WERI-Rb-1 (cell line): ENCODE data around the gene AKR7A2.
A peak's percentile ranks its signal among the peaks of the same experiment; 100 is the strongest.

ENCODE experiments used
- DNase-seq: peaks from one replicate; pipeline ENCODE4 v3.0.0-alpha.2; 2020
- H3K27ac ChIP-seq: fragments of 250-450 bp; sonication (Bioruptor Pico); 2 replicates; pipeline ENCODE4 v1.5.1; 2020; ENCODE audit warnings: mild to moderate bottlenecking, moderate library complexity
- H3K27me3 ChIP-seq: fragments of 250-450 bp; sonication (Bioruptor Pico); 2 replicates; pipeline ENCODE4 v1.5.1; 2021; ENCODE audit warnings: mild to moderate bottlenecking, low read depth, moderate library complexity; ENCODE audit not compliant: insufficient read depth, severe bottlenecking
- H3K36me3 ChIP-seq: fragments of 250-450 bp; sonication (Bioruptor Pico); 2 replicates; pipeline ENCODE4 v1.5.1; 2020; ENCODE audit warnings: mild to moderate bottlenecking, moderate library complexity
- H3K4me3 ChIP-seq: 2 replicates; pipeline ENCODE4 v1.5.1; 2011; ENCODE audit warnings: low read depth, mild to moderate bottlenecking, control low read depth, low read length
- H3K9me3 ChIP-seq: fragments of 250-450 bp; sonication (Bioruptor Pico); 2 replicates; pipeline ENCODE4 v1.5.1; 2021; ENCODE audit warnings: mild to moderate bottlenecking, moderate library complexity; ENCODE audit not compliant: severe bottlenecking
- TF ChIP-seq, protein P1 (sequence below): IDR thresholded peaks from 2 replicates; pipeline ENCODE4 v1.5.1; 2011; ENCODE audit warnings: low read depth, mild to moderate bottlenecking, control low read depth, inconsistent platforms, low read length

Gene AKR7A2

DNA sequence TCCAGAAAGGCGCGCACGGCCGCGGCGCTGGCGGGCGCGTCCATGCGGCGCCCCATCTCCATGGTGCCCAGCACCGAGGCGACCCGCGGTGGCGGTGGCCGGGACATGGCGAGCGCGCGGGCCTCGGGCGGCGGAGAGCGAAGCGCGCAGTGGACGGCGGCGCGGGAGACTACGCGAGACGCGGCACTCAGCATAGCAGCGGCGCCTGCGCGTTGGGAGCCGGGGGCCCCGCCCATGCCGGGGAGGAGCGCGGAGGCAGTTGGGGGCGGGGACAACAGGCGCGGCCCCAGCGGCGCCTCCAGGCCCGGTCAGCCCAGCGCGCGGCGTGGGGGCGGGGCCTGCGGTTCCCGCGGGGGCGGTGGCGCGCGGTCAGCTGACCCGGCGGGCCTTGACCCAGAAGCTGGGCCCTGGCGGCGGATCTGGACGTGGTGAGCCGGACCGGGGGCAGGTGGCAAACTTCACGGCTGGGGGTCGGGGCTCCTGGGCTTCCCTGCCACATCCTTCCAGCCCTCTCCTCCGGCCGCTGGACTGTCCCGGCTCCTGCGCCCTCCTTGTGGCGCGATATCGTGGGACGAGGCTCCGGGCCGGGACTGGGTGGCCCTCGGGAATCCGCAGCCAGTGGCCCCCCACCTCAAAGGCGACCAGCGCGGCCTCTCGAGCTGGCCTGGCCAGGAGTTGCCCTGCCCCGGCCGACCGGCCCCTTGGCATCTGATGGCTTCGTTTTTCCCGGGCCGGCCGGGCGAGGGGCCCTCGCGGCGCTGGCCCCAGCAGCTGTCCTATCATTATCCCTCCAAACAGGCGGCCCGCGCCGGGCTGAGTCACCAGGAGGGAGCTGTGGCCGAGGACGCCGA lies at the start of gene AKR7A2, which contains the start of gene SLC66A1:
AKR7A2 (minus strand) TSS at position 214 of the 851 bp plus-strand sequence; CDS start at position 194, 20 bp downstream.
SLC66A1 (plus strand) TSS at position 396 of the 851 bp plus-strand sequence. CDS start 5,352 bp downstream, outside the sequence.
- Histone ChIP-seq H3K9me3 (no peaks in the 10 kb centered on the region), H3K27me3 (no peaks in the 10 kb centered on the region), H3K27ac (peak within 1 kb of the TSS; percentile 89), H3K36me3 (peaks cover 38% of the 10 kb centered on the region), H3K4me3 (peak within 1 kb of the TSS; percentile 86)
- DNase-seq = peak; percentile 85
- TF ChIP-seq, protein P1, sequence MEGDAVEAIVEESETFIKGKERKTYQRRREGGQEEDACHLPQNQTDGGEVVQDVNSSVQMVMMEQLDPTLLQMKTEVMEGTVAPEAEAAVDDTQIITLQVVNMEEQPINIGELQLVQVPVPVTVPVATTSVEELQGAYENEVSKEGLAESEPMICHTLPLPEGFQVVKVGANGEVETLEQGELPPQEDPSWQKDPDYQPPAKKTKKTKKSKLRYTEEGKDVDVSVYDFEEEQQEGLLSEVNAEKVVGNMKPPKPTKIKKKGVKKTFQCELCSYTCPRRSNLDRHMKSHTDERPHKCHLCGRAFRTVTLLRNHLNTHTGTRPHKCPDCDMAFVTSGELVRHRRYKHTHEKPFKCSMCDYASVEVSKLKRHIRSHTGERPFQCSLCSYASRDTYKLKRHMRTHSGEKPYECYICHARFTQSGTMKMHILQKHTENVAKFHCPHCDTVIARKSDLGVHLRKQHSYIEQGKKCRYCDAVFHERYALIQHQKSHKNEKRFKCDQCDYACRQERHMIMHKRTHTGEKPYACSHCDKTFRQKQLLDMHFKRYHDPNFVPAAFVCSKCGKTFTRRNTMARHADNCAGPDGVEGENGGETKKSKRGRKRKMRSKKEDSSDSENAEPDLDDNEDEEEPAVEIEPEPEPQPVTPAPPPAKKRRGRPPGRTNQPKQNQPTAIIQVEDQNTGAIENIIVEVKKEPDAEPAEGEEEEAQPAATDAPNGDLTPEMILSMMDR = no peak

DNA sequence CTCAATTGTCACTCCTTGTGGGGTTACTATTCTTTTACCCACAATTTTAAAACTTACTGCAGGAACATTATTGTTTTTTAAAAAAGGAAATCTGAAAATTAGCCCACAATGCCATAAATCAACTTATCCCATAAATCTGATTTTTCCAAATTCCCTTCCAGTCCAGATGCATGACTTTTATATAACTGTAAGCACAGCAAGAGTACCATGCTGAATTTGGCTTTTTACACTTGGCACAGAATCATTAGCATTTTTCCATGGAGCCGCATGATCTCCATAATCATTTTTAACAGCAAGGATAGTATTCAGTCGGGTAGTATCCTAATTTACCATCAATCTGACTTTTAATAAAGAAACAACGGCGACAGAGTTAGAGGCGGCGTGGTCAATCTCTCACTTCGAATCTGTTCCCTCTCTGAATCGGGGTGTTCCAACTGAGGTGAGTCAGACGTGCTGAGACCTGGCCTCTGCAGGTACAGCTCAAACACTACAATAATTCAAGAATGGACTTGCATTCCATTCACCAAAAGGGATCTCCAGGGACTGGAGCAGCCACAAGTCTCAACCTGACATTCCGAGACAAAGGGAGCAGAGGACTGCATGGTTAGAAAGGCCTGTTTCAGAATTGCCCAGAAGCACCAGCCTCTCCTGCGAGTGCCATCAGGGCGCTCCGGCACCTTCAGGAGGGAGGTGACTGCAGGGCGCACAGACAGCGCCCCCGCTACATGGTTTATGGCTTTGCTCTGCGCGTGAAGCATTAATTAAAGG lies 49.1 kb upstream of the AKR7A2 start:
- Histone ChIP-seq H3K36me3 (peaks cover 5% of the 10 kb centered on the region), H3K9me3 (no peaks in the 10 kb centered on the region), H3K27ac (no peak overlapping the region), H3K4me3 (no peak overlapping the region), H3K27me3 (no peaks in the 10 kb centered on the region)
- TF ChIP-seq, protein P1 = no peak
- no peak for DNase-seq

DNA sequence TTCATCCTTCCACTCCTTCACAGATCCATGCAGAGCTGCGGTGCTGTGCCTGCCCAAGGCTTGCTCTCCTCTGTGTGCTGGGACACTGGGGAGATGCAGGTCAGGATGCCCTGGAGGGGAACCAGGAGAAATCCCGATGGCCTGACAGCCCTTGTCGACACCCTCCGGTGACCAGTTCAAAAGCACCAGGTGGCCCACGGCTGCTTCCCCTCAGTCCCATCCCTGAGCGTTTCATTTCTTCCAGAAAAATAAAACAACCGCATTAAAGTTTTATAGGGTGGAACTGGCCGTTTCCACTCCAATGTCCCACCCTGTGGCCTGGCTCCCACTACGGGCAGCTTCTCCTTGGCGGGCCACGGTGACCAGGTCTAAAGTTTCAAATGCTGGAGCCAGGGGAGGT lies 48.5 kb upstream of the AKR7A2 start:
- no peaks in the 10 kb centered on the region for H3K9me3 ChIP-seq
- H3K36me3 ChIP-seq = peaks cover 11% of the 10 kb centered on the region
- no peak overlapping the region for H3K27ac ChIP-seq
- no peak for DNase-seq
- no peak overlapping the region for H3K4me3 ChIP-seq
- TF ChIP-seq, protein P1 = no peak
- H3K27me3 ChIP-seq = no peaks in the 10 kb centered on the region

DNA sequence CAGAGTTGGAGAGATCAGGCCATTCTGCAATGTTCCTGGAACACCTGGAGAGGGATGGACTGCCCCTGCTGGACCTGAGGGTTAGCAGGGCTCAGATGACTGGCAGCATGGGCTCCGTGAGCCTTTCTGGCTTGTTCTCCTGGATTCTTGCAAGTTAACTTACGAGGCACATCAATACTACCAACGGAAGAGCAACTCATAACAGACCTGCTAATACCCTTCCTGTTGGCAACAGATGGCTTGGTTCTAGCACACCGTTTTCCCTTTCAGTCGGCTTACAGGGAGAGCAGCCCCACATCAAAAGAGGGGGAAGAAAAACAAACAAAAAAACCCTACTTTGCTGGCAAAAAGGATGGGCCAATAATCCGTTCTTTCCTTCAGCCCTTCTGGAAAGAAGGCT lies 48.1 kb upstream of the AKR7A2 start:
- no peaks in the 10 kb centered on the region for H3K27me3 ChIP-seq
- no peak overlapping the region for H3K4me3 ChIP-seq
- H3K27ac ChIP-seq = no peak overlapping the region
- peaks cover 14% of the 10 kb centered on the region for H3K36me3 ChIP-seq
- TF ChIP-seq, protein P1 = no peak
- H3K9me3 ChIP-seq = no peaks in the 10 kb centered on the region
- peak; percentile 39 for DNase-seq

DNA sequence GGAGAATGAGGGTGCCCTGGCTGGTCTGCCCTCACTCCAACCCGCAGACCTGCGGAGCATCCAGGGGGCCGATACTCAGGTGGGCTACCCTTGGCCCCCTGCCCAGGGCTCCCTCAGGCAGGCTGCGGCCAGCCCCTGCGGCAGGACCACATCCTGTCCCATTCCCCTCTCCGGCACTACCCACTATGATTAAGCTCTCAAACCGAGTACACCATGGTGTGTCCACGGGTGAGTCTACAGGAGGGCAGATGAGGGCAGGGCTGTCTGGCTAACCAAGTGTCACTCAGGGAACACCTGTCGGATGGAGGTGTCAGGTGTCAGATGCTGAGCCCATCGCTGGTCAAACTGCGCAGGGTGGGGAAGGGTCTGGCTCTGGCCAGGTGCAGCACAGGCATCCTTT lies 47.4 kb upstream of the AKR7A2 start:
- Histone ChIP-seq H3K27me3 (no peaks in the 10 kb centered on the region), H3K9me3 (no peaks in the 10 kb centered on the region), H3K36me3 (peaks cover 17% of the 10 kb centered on the region), H3K4me3 (no peak overlapping the region), H3K27ac (no peak overlapping the region)
- DNase-seq = no peak
- TF ChIP-seq, protein P1 = no peak
